WTC11 (cell line): Measurements from ENCODE around the gene CDK5RAP2. TPM values are rescaled to one million over a fixed set of nuclear protein-coding genes. Genes with fewer than 3 reads are reported as not detected.

Experiments used
- ATAC-seq: fragments of 200-7000 bp; cut with Tn5 transposase; 2 replicates; pipeline ENCODE4 v1.10.0; 2021; ENCODE audit warnings: mild to moderate bottlenecking, moderate library complexity
- CTCF ChIA-PET: fragments of 300-600 bp; sonication (Branson Sonifier 250); formaldehyde crosslinking; loops from one replicate; lab custom pipeline; 2021; ENCODE audit warnings: antibody characterized with exemption; lab: Charles Lee
- POLR2A ChIA-PET: fragments of 350-600 bp; sonication (Branson Sonifier 250); formaldehyde crosslinking; loops from one replicate; lab custom pipeline; 2021; ENCODE audit warnings: antibody characterized with exemption; lab: Charles Lee
- DNase-seq: peaks from one replicate; pipeline ENCODE4 v3.0.0; 2021; ENCODE audit warnings: low spot score
- H3K27ac Mint-ChIP-seq: 2 replicates; pipeline ENCODE4 v1.8.0; 2021; ENCODE audit warnings: mixed read lengths
- H3K27me3 Mint-ChIP-seq: 2 replicates; pipeline ENCODE4 v1.8.0; 2021; ENCODE audit warnings: low read depth, mild to moderate bottlenecking, moderate library complexity, mixed read lengths
- H3K36me3 Mint-ChIP-seq: 2 replicates; pipeline ENCODE4 v1.8.0; 2021; ENCODE audit warnings: mixed read lengths
- H3K4me1 Mint-ChIP-seq: 2 replicates; pipeline ENCODE4 v1.8.0; 2022; ENCODE audit warnings: mixed read lengths
- H3K4me3 Mint-ChIP-seq: 2 replicates; pipeline ENCODE4 v1.8.0; 2021; ENCODE audit warnings: mild to moderate bottlenecking, moderate library complexity, mixed read lengths
- H3K9me3 Mint-ChIP-seq: 2 replicates; pipeline ENCODE4 v1.8.0; 2021; ENCODE audit warnings: mixed read lengths
- AR ChIP-seq: fragments of 250-450 bp; sonication (Bioruptor Pico); IDR thresholded peaks from 2 replicates; pipeline ENCODE4 v1.9.0; 2021; ENCODE audit warnings: mild to moderate bottlenecking
- E2F1 ChIP-seq: sonication (generic); formaldehyde crosslinking; IDR thresholded peaks from 2 replicates; pipeline ENCODE4 v1.8.0; 2022; ENCODE audit warnings: mild to moderate bottlenecking, missing genetic modification reagents
- E2F5 ChIP-seq: sonication (generic); formaldehyde crosslinking; IDR thresholded peaks from 2 replicates; pipeline ENCODE4 v1.8.1; 2022; ENCODE audit warnings: mild to moderate bottlenecking, moderate library complexity, missing genetic modification reagents
- FOXK1 ChIP-seq: sonication (generic); formaldehyde crosslinking; IDR thresholded peaks from 2 replicates; pipeline ENCODE4 v1.8.0; 2022; ENCODE audit warnings: mild to moderate bottlenecking, moderate library complexity, missing genetic modification reagents
- IRF1 ChIP-seq: sonication (generic); formaldehyde crosslinking; IDR thresholded peaks from 2 replicates; pipeline ENCODE4 v1.8.0; 2023; ENCODE audit warnings: missing genetic modification reagents
- MAX ChIP-seq: sonication (generic); formaldehyde crosslinking; IDR thresholded peaks from 2 replicates; pipeline ENCODE4 v1.8.0; 2022; ENCODE audit warnings: mild to moderate bottlenecking, missing genetic modification reagents
- NR2C2 ChIP-seq: sonication (generic); formaldehyde crosslinking; IDR thresholded peaks from 2 replicates; pipeline ENCODE4 v1.8.0; 2022; ENCODE audit warnings: mild to moderate bottlenecking, missing genetic modification reagents
- NR3C1 ChIP-seq: sonication (generic); formaldehyde crosslinking; conservative IDR thresholded peaks from 2 replicates; pipeline ENCODE4 v1.8.1; 2023; ENCODE audit warnings: low read depth, mild to moderate bottlenecking, missing genetic modification reagents
- OVOL2 ChIP-seq: fragments of 250-450 bp; sonication (Bioruptor Pico); IDR thresholded peaks from 2 replicates; pipeline ENCODE4 v1.9.0; 2021; ENCODE audit warnings: mild to moderate bottlenecking, borderline replicate concordance
- SMAD3 ChIP-seq: sonication (generic); formaldehyde crosslinking; IDR thresholded peaks from 2 replicates; pipeline ENCODE4 v1.8.0; 2022; ENCODE audit warnings: missing genetic modification reagents, mild to moderate bottlenecking, borderline replicate concordance
- TEAD1 ChIP-seq: sonication (generic); formaldehyde crosslinking; IDR thresholded peaks from 2 replicates; pipeline ENCODE4 v1.8.0; 2022; ENCODE audit warnings: mild to moderate bottlenecking, missing genetic modification reagents
- TP53 ChIP-seq: sonication (generic); formaldehyde crosslinking; IDR thresholded peaks from 2 replicates; pipeline ENCODE4 v1.8.1; 2023; ENCODE audit warnings: mild to moderate bottlenecking, missing genetic modification reagents
- USF1 ChIP-seq: sonication (generic); formaldehyde crosslinking; IDR thresholded peaks from 2 replicates; pipeline ENCODE4 v1.8.0; 2022; ENCODE audit warnings: mild to moderate bottlenecking, missing genetic modification reagents
- total RNA-seq: library from RNA; stranded (reverse); gene quantifications from 3 replicates; pipeline ENCODE4 v1.2.3, GENCODE V29; 2021

The CDK5RAP2 gene
- total RNA-seq, 1 experiment from 2014 or later: 48.3 TPM

- no peak for TF ChIP-seq NR3C1 (CRISPR knock-in tag)
- no peak for TF ChIP-seq IRF1
- TF ChIP-seq TEAD1 (CRISPR knock-in tag): no peak
- TF ChIP-seq MAX: no peak
- TF ChIP-seq USF1 (CRISPR knock-in tag): no peak
- no peak for TF ChIP-seq SMAD3 (CRISPR knock-in tag)
- no peak for TF ChIP-seq E2F5 (CRISPR knock-in tag)
- no peak for TF ChIP-seq TP53
Observed at GRCh38 chr9:120375316-120375715, 204.7 kb downstream of the CDK5RAP2 start (continued).

GRCh38 chr9:120374817-120375216 lies 205.2 kb downstream of the CDK5RAP2 start:
- TF ChIP-seq TEAD1 (CRISPR knock-in tag): no peak
- TF ChIP-seq NR2C2 (CRISPR knock-in tag): no peak
- TF ChIP-seq FOXK1 (CRISPR knock-in tag): no peak
- TF ChIP-seq AR (CRISPR knock-in tag): no peak
- peaks cover 18% of the 10 kb centered on the region for H3K4me1 Mint-ChIP-seq
- ATAC-seq: no peak
- no peak for DNase-seq
- peaks cover 22% of the 10 kb centered on the region for H3K9me3 Mint-ChIP-seq
- CTCF ChIA-PET: no interaction called here
- no peak overlapping the region for H3K27ac Mint-ChIP-seq
- POLR2A ChIA-PET: interaction anchor here (0.7 kb wide), 1 partner anchor 83 kb away, joined by 3 read pairs; no protein-coding TSS in a partner anchor
- H3K27me3 Mint-ChIP-seq: peaks cover 12% of the 10 kb centered on the region
- peaks cover 29% of the 10 kb centered on the region for H3K36me3 Mint-ChIP-seq
- H3K4me3 Mint-ChIP-seq: no peak overlapping the region

- peaks cover 18% of the 10 kb centered on the region for H3K4me1 Mint-ChIP-seq
- peaks cover 18% of the 10 kb centered on the region for H3K9me3 Mint-ChIP-seq
- no peak overlapping the region for H3K4me3 Mint-ChIP-seq
- DNase-seq (no peak), ATAC-seq (no peak)
- POLR2A ChIA-PET: no interaction called here
- H3K36me3 Mint-ChIP-seq: peaks cover 25% of the 10 kb centered on the region
- no peak overlapping the region for H3K27ac Mint-ChIP-seq
- TF ChIP-seq OVOL2 (CRISPR knock-in tag): no peak
- CTCF ChIA-PET: no interaction called here
- peaks cover 8% of the 10 kb centered on the region for H3K27me3 Mint-ChIP-seq
Observed at GRCh38 chr9:120374239-120374638, 205.7 kb downstream of the CDK5RAP2 start.

- peaks cover 1% of the 10 kb centered on the region; the same call in 1 of the 2 replicates for H3K4me1 Mint-ChIP-seq
- ATAC-seq: no peak
- H3K27ac Mint-ChIP-seq: no peak overlapping the region
- DNase-seq: no peak
- peaks cover 7% of the 10 kb centered on the region for H3K27me3 Mint-ChIP-seq
- H3K9me3 Mint-ChIP-seq: peaks cover 26% of the 10 kb centered on the region
- POLR2A ChIA-PET: no interaction called here
- CTCF ChIA-PET: interaction anchor here (1.0 kb wide), 1 partner anchor 67 kb away, joined by 4 read pairs; no protein-coding TSS in a partner anchor
- peaks cover 21% of the 10 kb centered on the region for H3K36me3 Mint-ChIP-seq
- no peak overlapping the region for H3K4me3 Mint-ChIP-seq
- TF ChIP-seq E2F1 (CRISPR knock-in tag): no peak
Observed at GRCh38 chr9:120372040-120372439, 207.9 kb downstream of the CDK5RAP2 start.
